Astrocyte of the cerebellum (primary cell): ENCODE results near the gene SLC22A23.

Experiments
- DNase-seq: peaks from one replicate; pipeline ENCODE4 v3.0.0-alpha.2; 2011; ENCODE audit warnings: low read depth
- H3K4me3 ChIP-seq: 2 replicates; pipeline ENCODE4 v1.5.1; 2011; ENCODE audit warnings: mild to moderate bottlenecking, low read depth, low read length, moderate library complexity
- in situ Hi-C: cut with HindIII; loops from 2 replicates; pipeline ENCODE4 v1.10.0; 2017; ENCODE audit warnings: low sequenced_read_pairs
- TF ChIP-seq, protein P1 (sequence below): IDR thresholded peaks from 2 replicates; pipeline ENCODE4 v1.5.1; 2012; ENCODE audit warnings: low read length, low read depth, moderate library complexity, mild to moderate bottlenecking; ENCODE audit errors: missing control alignments

The SLC22A23 gene

DNA sequence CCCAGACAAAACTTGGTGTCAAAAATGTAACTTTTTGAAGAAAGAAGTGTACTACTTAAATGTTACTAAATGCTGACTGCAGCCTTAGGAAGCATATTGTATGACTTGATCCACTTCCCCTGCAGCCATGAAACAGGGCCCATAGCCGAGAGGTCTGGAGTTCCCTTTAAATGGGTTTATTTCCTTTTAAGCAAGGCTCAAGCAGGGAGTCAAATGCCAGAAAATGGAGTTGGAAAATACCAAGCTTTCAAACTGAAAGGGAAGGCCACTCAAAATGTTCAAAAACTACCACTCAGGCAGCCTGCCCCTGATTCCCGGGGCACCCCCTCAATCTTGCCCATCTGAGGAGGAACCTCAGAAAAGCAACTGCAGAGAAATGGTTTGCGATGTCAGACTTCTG lies 43.3 kb downstream of the SLC22A23 start:
- TF ChIP-seq, protein P1, sequence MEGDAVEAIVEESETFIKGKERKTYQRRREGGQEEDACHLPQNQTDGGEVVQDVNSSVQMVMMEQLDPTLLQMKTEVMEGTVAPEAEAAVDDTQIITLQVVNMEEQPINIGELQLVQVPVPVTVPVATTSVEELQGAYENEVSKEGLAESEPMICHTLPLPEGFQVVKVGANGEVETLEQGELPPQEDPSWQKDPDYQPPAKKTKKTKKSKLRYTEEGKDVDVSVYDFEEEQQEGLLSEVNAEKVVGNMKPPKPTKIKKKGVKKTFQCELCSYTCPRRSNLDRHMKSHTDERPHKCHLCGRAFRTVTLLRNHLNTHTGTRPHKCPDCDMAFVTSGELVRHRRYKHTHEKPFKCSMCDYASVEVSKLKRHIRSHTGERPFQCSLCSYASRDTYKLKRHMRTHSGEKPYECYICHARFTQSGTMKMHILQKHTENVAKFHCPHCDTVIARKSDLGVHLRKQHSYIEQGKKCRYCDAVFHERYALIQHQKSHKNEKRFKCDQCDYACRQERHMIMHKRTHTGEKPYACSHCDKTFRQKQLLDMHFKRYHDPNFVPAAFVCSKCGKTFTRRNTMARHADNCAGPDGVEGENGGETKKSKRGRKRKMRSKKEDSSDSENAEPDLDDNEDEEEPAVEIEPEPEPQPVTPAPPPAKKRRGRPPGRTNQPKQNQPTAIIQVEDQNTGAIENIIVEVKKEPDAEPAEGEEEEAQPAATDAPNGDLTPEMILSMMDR = no peak
- H3K4me3 ChIP-seq = no peak overlapping the region
- in situ Hi-C loops = no loop called here
- DNase-seq = no peak

DNA sequence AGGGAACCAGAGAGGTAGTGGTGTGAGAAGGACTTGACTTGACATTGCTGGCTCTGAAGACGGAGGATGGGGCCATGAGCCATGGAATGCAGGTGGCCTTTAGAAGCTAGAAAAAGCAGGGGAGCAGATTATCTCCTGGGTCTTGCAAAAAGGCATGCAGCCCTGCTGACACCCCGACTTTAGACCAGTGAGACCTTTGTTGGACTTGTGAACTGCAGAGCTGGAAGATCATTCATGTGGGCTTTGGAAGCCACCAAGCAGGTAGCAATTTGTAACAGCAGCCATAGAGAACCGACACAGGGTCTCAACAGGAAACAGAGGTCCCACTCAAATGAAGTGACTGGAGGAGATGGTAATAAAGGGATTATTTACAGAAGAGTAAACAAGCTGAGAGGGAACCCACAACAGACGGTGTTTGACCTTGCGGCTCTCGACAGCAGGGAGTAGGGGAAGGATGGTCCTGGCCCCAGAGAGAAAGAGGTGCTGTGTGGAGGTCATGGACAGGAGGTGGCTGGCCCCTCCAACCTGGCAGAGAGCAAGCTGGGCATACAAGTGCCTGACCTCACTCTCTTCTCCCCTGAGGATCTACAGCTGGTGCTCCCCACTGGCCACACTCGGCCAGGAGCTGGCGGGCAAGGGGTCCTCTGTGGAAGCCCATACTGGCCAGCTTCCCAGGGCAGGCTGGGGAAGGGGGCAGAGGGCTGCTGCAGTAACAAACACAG lies 43.9 kb downstream of the SLC22A23 start:
- H3K4me3 ChIP-seq = no peak overlapping the region
- DNase-seq = no peak
- in situ Hi-C loops = no loop called here
- TF ChIP-seq, protein P1 = no peak

DNA sequence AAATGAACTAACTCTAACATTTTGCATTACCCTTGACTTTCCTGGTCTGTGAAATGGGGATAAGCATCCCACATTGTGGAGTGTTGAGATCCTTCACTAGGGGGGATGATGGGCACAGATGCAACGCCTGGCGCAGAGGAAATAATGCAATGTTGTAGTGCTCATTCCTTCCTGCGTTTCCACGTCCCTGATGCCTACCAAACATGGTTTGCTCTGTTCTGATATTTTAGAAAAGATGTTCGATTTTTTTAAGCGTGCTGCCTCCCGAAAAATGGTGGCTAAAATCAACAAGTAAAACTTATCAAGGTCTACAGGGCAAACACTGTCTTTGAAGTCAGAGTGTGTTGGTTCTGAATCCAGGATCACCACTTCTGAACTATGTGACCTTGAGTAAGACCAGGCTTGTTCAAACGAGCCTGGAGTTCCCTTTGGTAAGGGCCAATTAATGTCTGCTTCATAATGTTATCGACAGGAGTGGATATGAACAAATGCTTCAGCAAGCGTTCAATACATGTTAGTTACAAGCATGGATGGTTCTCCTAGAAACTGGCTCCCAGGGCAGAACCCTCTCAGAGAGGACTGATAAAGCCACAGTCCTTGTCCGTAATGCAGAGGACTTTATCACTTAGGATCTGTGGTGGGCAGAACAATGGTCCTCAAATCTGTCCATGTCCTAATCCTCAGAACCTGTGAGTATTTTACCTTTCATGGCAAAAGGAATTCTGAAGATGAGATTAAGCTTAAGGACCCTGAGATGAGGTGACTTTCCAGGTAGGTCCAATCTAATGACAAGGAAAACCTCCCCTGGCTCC lies 44.7 kb downstream of the SLC22A23 start:
- no peak for DNase-seq
- TF ChIP-seq, protein P1 = no peak
- no peak overlapping the region for H3K4me3 ChIP-seq
- in situ Hi-C loops = no loop called here

DNA sequence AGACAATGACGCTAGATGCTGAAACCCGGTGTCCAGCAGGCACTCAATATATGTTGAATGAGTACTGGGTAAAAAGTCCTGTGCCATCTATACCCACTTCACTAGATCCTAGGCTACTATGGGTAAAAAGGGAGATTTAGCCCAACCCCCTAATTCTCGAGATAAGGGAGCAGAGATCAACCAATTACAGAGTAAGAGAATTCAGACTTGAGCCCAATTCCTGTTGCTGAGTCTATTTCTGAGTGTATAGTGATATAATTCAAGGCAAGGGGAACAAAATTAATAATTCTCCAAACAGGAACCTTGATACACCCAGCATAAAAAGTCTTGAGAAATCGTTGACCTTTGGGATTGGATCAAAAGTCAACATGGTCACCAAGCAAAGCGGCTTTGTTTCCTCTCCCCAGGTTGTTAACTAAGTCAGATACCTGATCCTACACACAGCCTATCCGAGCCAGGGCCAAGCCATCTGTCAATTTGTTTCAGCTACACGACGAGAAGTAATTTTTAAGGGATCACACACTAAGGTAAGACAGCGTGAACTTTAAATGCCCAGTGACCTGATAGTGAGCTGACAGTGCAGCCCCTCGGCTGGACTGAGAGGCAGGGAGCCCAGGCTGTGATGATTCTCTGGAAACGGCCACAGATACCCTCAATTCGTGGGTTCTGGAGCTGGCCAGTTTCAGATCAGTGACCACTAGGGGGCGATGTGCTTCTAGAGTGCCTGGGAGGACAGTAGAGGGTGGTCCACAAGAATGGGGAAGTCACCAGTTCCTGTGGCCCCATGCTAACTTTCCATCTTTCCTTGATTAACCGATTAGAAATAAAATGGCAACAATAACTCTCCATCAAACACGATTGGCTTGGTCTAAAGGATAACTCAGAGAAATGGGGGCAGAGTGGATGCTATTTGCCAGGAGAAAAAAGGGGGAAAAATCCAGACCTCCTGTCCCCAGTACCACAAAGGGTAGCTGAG lies 46.2 kb downstream of the SLC22A23 start:
- H3K4me3 ChIP-seq = no peak overlapping the region
- TF ChIP-seq, protein P1 = peak; percentile 75
- peak; percentile 49 for DNase-seq
- in situ Hi-C loops = no loop called here

DNA sequence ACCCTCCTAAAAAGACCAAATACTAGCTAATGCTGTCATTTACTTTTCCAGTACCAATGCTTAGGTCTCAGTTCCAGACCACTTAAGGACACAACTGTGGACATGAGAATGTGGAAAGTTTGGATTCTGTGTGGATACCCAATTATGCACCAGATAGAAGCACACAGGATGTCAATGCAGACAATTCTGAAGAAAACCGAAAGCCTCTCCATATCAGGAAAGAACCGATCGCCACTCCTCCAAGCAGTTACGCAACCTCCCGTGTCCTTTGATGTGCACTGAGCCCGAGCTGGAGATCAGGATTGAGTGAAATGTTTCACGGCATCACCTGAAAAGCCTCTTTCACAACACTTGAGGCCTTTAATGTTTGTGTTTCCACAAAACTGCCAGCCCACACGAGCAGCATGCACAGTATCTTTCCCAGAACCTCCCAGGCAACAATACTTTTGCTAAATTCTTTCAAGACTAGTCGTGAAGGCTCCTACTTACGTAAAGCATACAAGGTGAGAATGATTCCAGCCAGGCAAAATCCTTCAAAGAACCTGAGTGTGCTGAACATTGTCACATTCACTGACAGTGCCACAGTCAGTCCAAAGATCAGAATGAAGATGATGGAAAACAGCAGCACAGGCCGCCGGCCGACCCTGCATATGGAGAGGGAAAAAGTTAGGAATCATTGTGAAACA lies 47.0 kb downstream of the SLC22A23 start:
- in situ Hi-C loops = no loop called here
- H3K4me3 ChIP-seq = no peak overlapping the region
- DNase-seq = no peak
- TF ChIP-seq, protein P1 = no peak
